Kidney (tissue), 14 donors: ENCODE data around the gene GPN2. TPM values are rescaled to one million over a fixed set of nuclear protein-coding genes. Genes with fewer than 3 reads are reported as not detected.

ENCODE experiments used
- DNase-seq, 5 donors: peaks; one replicate each; pipeline ENCODE4 v3.0.0-alpha.2; 2013 to 2020
- FAIRE-seq: peaks from 2 replicates; lab custom pipeline; 2012; peaks lifted over from hg19 to GRCh38; lab: Jason Lieb, UNC
- H3K27ac ChIP-seq, 2 donors: one replicate each; pipeline ENCODE4 v1.7.0; 2013; ENCODE audit warnings: low read depth in 2 of 2, low read length in 2 of 2, inconsistent platforms in 1 of 2
- H3K27me3 ChIP-seq: one replicate; pipeline ENCODE4 v1.7.1; 2013; ENCODE audit warnings: low read length, inconsistent platforms; ENCODE audit not compliant: control insufficient read depth, insufficient read depth
- H3K36me3 ChIP-seq, 3 donors: one replicate each; pipeline versions ENCODE4 v1.7.0 to v1.7.1; 2013; ENCODE audit warnings: low read length in 3 of 3, control low read depth in 1 of 3, inconsistent platforms in 1 of 3; ENCODE audit not compliant: insufficient read depth in 3 of 3, control insufficient read depth in 2 of 3
- H3K4me1 ChIP-seq, 3 donors: one replicate each; pipeline versions ENCODE4 v1.7.0 to v1.7.1; 2013; ENCODE audit warnings: low read length in 3 of 3, inconsistent platforms in 1 of 3, low read depth in 1 of 3; ENCODE audit not compliant: control insufficient read depth in 2 of 3, insufficient read depth in 2 of 3
- H3K4me3 ChIP-seq, 3 donors: one replicate each; pipeline versions ENCODE4 v1.7.0 to v1.8.1; 2013; ENCODE audit warnings: low read length in 3 of 3, control low read depth in 1 of 3, inconsistent platforms in 1 of 3
- H3K9ac ChIP-seq, 3 donors: one replicate each; pipeline versions ENCODE4 v1.7.0 to v1.7.1; 2013; ENCODE audit warnings: low read length in 3 of 3, control low read depth in 1 of 3, inconsistent platforms in 1 of 3
- H3K9me3 ChIP-seq, 3 donors: one replicate each; pipeline versions ENCODE4 v1.7.0 to v1.7.1; 2013; ENCODE audit warnings: low read length in 3 of 3, control low read depth in 1 of 3, inconsistent platforms in 1 of 3; ENCODE audit not compliant: control insufficient read depth in 2 of 3, insufficient read depth in 1 of 3
- intact Hi-C: fragments of 100-400 bp; cut with DNase I; formaldehyde crosslinking; loops from one replicate; pipeline ENCODE4 v1.11.1; 2022
- polyA plus RNA-seq: library from polyadenylated mRNA; stranded (reverse); fragments of 350-450 nt; fragmentation: Illumina TruSeq; extraction: RNeasy Lipid Tissue Mini Kit (QIAGEN cat#74804); gene quantifications from one replicate; pipeline ENCODE4 v1.2.3, GENCODE V29; 2014; ENCODE audit warnings: low read depth, low replicate concordance; ENCODE audit not compliant: insufficient read depth
- total RNA-seq: library from RNA; stranded (reverse); fragmentation: NEBNext Ultra II Directional; extraction: Animal tissue kit (Norgen Biotek cat#: 25700); gene quantifications from one replicate; pipeline ENCODE4 v1.2.1, GENCODE V29; 2021
- TF ChIP-seq, protein P1 (sequence below): IDR thresholded peaks from 3 replicates; pipeline ENCODE4 v1.5.1; 2012; ENCODE audit warnings: mild to moderate bottlenecking, moderate library complexity, borderline replicate concordance; ENCODE audit not compliant: insufficient read depth; ENCODE audit errors: extremely low read depth
- donor health status: control.
- donor health status: control.
- donor health status: control.
- donor health status: control.
- donor health status: control.
- donor health status: DM: yes; HTN: yes; CAD: no.
- donor health status: Normal renal cell carcinoma (clear cell type).

GPN2 gene
- total and polyA plus RNA-seq, 2 donors from 2014 or later = 24.6 to 28.8 TPM

DNA sequence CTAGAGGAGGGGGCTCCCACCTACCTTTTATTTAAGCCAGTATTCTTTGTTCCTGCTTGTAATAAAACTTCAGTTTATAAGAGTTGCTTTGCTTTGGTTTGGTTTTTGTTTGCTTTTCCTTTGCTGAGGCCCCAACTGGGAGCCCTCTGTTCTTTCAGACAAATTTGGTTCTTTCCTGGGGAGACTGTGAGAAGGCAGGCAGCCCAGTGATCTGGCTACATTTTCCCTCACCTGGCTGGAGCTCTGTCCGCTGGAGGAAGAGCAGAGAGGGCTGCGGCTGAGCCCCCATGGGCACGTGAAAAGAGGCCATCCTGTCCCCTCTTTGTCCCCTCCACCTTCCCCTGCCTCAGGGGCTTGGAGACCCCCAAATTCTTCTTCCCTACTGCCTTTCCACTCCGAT lies 34.4 kb downstream of the GPN2 start:
- Histone ChIP-seq H3K9me3 (no peaks in the 10 kb centered on the region), H3K27ac (no peak overlapping the region), H3K4me3 (no peak overlapping the region), H3K36me3 (peaks cover 0 to 30% (median 12%) of the 10 kb centered on the region in 3 donors), H3K4me1 (no peaks in the 10 kb centered on the region), H3K9ac (no peak overlapping the region), H3K27me3 (no peaks in the 10 kb centered on the region)
- intact Hi-C loops = no loop called here
- TF ChIP-seq, protein P1, sequence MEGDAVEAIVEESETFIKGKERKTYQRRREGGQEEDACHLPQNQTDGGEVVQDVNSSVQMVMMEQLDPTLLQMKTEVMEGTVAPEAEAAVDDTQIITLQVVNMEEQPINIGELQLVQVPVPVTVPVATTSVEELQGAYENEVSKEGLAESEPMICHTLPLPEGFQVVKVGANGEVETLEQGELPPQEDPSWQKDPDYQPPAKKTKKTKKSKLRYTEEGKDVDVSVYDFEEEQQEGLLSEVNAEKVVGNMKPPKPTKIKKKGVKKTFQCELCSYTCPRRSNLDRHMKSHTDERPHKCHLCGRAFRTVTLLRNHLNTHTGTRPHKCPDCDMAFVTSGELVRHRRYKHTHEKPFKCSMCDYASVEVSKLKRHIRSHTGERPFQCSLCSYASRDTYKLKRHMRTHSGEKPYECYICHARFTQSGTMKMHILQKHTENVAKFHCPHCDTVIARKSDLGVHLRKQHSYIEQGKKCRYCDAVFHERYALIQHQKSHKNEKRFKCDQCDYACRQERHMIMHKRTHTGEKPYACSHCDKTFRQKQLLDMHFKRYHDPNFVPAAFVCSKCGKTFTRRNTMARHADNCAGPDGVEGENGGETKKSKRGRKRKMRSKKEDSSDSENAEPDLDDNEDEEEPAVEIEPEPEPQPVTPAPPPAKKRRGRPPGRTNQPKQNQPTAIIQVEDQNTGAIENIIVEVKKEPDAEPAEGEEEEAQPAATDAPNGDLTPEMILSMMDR = no peak
- no peak for FAIRE-seq
- no peak for DNase-seq

DNA sequence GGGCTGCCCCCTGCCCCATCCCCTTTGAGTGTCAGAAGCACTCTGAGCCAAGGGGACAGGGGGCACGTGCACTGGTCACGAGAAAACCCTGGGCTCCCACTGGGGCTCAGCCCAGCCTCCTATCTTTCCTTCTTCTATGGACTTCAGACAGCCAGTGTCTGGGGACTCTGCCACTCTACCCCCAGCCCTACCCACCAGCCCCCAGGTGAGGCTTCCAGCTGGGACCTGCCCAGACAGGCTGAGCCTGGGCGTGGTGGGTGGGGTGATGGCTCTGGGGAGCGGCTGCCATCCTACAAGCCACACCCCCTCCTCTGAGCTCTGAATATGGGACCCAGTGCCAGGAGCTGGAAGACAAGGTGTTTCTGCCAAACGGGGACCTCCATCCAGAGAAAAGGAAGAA lies 35.2 kb downstream of the GPN2 start:
- Histone ChIP-seq H3K27ac (no peak overlapping the region), H3K9ac (no peak overlapping the region), H3K9me3 (no peaks in the 10 kb centered on the region), H3K4me3 (no peak overlapping the region), H3K36me3 (peaks cover 0 to 33% (median 17%) of the 10 kb centered on the region in 3 donors), H3K27me3 (no peaks in the 10 kb centered on the region), H3K4me1 (no peaks in the 10 kb centered on the region)
- no peak for DNase-seq
- TF ChIP-seq, protein P1 = no peak
- no peak for FAIRE-seq
- intact Hi-C loops = no loop called here

DNA sequence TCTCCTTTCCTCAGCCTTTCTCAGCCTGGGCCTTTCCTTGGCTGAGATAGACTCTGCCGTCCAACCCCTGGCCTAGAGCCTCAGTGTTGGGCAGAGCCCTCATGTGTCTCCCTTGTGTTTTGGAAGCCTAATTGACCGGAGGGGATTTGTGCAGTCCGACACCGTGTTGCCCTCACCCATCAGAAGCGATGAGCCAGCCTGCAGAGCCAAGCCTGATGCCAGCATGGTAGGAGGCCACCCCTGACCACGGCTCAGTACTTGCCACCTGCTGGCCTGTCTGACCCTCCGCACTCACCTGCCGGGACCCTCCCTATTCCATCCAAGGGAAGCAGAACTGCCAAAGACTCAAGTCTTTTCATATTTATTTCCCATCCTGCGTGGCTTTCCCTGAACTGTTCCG lies 36.5 kb downstream of the GPN2 start:
- Histone ChIP-seq H3K9ac (no peak overlapping the region), H3K27ac (no peak overlapping the region), H3K9me3 (no peaks in the 10 kb centered on the region), H3K4me3 (no peak overlapping the region), H3K36me3 (peaks cover 0 to 33% (median 17%) of the 10 kb centered on the region in 3 donors), H3K27me3 (no peaks in the 10 kb centered on the region), H3K4me1 (peaks cover 0 to 3% (median 0%) of the 10 kb centered on the region in 3 donors)
- FAIRE-seq (no peak), DNase-seq (no peak)
- TF ChIP-seq, protein P1 = no peak
- intact Hi-C loops = no loop called here

DNA sequence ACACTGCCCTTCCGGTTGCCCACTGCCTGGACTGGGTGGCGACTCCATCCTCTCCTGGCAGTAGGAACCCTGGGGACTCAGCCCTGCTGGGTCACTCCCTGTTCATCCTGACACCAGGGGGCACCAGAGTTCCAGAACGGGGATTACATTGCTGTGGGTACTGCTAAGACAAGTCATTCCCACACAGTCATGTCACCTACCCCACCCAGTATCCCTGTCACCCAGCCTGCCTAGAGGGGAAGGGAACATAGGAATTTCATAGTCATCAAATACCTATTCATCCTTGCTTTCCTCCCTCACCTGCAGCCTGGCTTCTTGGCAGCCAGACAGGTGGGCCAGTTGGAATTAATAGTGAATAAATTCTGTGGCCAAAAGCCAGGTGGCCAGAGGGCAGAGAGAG lies 36.9 kb downstream of the GPN2 start:
- DNase-seq (peak; percentile 78 to 91 (median 85)), FAIRE-seq (no peak)
- TF ChIP-seq, protein P1 = peak; percentile 83
- H3K27me3 ChIP-seq = no peaks in the 10 kb centered on the region
- intact Hi-C loops = no loop called here
- H3K9ac ChIP-seq = no peak overlapping the region
- peaks cover 0 to 4% (median 0%) of the 10 kb centered on the region in 3 donors for H3K4me1 ChIP-seq
- H3K27ac ChIP-seq = no peak overlapping the region
- peaks cover 0 to 33% (median 17%) of the 10 kb centered on the region in 3 donors for H3K36me3 ChIP-seq
- no peaks in the 10 kb centered on the region for H3K9me3 ChIP-seq
- no peak overlapping the region for H3K4me3 ChIP-seq
